HepG2 (cell line): Measurements from ENCODE around the gene STK36. TPM values are rescaled to one million over a fixed set of nuclear protein-coding genes. Genes with fewer than 3 reads are reported as not detected.
A peak's percentile ranks its signal among the peaks of the same experiment; 100 is the strongest.

Experiments used
- FOXK2 ChIP-seq: fragments of 450-650 bp; IDR thresholded peaks from 2 replicates; pipeline ENCODE4 v1.6.1; 2016
- FOXM1 ChIP-seq: sonication (generic); formaldehyde crosslinking; IDR thresholded peaks from 2 replicates; pipeline ENCODE4 v1.5.0; 2020; ENCODE audit warnings: missing genetic modification reagents
- GABPB1 ChIP-seq: IDR thresholded peaks from 2 replicates; pipeline ENCODE4 v1.6.1; 2016; ENCODE audit warnings: mild to moderate bottlenecking, missing genetic modification reagents, moderate library complexity, missing compliant biosample characterization
- GLI4 ChIP-seq: sonication (generic); formaldehyde crosslinking; IDR thresholded peaks from 2 replicates; pipeline ENCODE4 v1.5.1; 2020; ENCODE audit warnings: missing genetic modification reagents, mild to moderate bottlenecking, moderate library complexity, borderline replicate concordance
- HNF4A ChIP-seq: sonication (generic); formaldehyde crosslinking; IDR thresholded peaks from 2 replicates; pipeline ENCODE4 v1.4.0; 2020; ENCODE audit warnings: missing genetic modification reagents
- KDM6A ChIP-seq: IDR thresholded peaks from 2 replicates; pipeline ENCODE4 v1.6.1; 2016; ENCODE audit warnings: low read depth
- KMT2B ChIP-seq: IDR thresholded peaks from 2 replicates; pipeline ENCODE4 v1.6.1; 2016; ENCODE audit warnings: missing genetic modification reagents, missing compliant biosample characterization
- MIER2 ChIP-seq: IDR thresholded peaks from 2 replicates; pipeline ENCODE4 v1.6.1; 2016; ENCODE audit warnings: missing biosample characterization, missing genetic modification reagents
- MYC ChIP-seq: sonication (generic); formaldehyde crosslinking; IDR thresholded peaks from 2 replicates; pipeline ENCODE4 v1.9.0; 2021; ENCODE audit warnings: missing genetic modification reagents, borderline replicate concordance
- NCOA2 ChIP-seq: sonication (generic); formaldehyde crosslinking; IDR thresholded peaks from 2 replicates; pipeline ENCODE4 v1.8.0; 2022; ENCODE audit warnings: inconsistent platforms
- PHF8 ChIP-seq: sonication (generic); formaldehyde crosslinking; IDR thresholded peaks from 2 replicates; pipeline ENCODE4 v1.5.0; 2020; ENCODE audit warnings: missing genetic modification reagents
- REXO4 ChIP-seq: sonication (generic); formaldehyde crosslinking; IDR thresholded peaks from 2 replicates; pipeline ENCODE4 v1.8.0; 2022; ENCODE audit warnings: missing genetic modification reagents, mild to moderate bottlenecking, borderline replicate concordance
- TOE1 ChIP-seq: sonication (generic); formaldehyde crosslinking; IDR thresholded peaks from 2 replicates; pipeline ENCODE4 v1.4.0; 2020; ENCODE audit warnings: mild to moderate bottlenecking, missing genetic modification reagents
- TP53 ChIP-seq: sonication (generic); formaldehyde crosslinking; conservative IDR thresholded peaks from 2 replicates; pipeline ENCODE4 v1.4.0; 2020; ENCODE audit warnings: missing genetic modification reagents
- ZC3H13 ChIP-seq: sonication (generic); formaldehyde crosslinking; IDR thresholded peaks from 2 replicates; pipeline ENCODE4 v1.8.1; 2023; ENCODE audit warnings: mild to moderate bottlenecking, missing genetic modification reagents, moderate library complexity
- ZFX ChIP-seq: sonication (generic); formaldehyde crosslinking; IDR thresholded peaks from 2 replicates; pipeline ENCODE4 v1.4.0; 2020; ENCODE audit warnings: mild to moderate bottlenecking, low read depth, missing genetic modification reagents, moderate library complexity
- ZNF282 ChIP-seq: fragments of 450-650 bp; IDR thresholded peaks from 2 replicates; pipeline ENCODE4 v1.6.1; 2018; ENCODE audit not compliant: partially characterized antibody
- ZNF329 ChIP-seq: sonication (generic); formaldehyde crosslinking; IDR thresholded peaks from 2 replicates; pipeline ENCODE4 v1.9.0; 2021; ENCODE audit warnings: low read depth, mild to moderate bottlenecking, missing genetic modification reagents
- ZNF441 ChIP-seq: sonication (generic); formaldehyde crosslinking; IDR thresholded peaks from 2 replicates; pipeline ENCODE4 v1.7.0; 2021; ENCODE audit warnings: missing genetic modification reagents, borderline replicate concordance
- ZNF589 ChIP-seq: sonication (generic); formaldehyde crosslinking; conservative IDR thresholded peaks from 2 replicates; pipeline ENCODE4 v1.8.0; 2022; ENCODE audit warnings: mild to moderate bottlenecking, moderate library complexity, missing genetic modification reagents
- ZNF674 ChIP-seq: sonication (generic); formaldehyde crosslinking; IDR thresholded peaks from 2 replicates; pipeline ENCODE4 v1.5.0; 2020; ENCODE audit warnings: low read depth, mild to moderate bottlenecking, missing genetic modification reagents
- polyA plus RNA-seq, 8 experiments: library from polyadenylated mRNA; depleted of rRNA in 3 of 8; stranded (reverse) in 7 of 8; unstranded in 1 of 8; fragments of >200 nt; fragmentation: Illumina TruSeq in 4 of 8; extraction: Trizol in 4 of 8; gene quantifications; 2 replicates each; pipeline versions ENCODE4 v1.2.1 to v1.2.3, GENCODE V29; 2011 to 2016; ENCODE audit warnings: low read depth in 4 of 8, missing spikeins in 1 of 8, mixed read lengths in 1 of 8; ENCODE audit not compliant: insufficient read depth in 1 of 8
- total RNA-seq, 5 experiments: library from RNA; depleted of rRNA; stranded (reverse); fragments of >200 nt; fragmentation: Illumina TruSeq; extraction: Trizol; gene quantifications; 2 replicates each; pipeline ENCODE4 v1.2.3, GENCODE V29; 2016; ENCODE audit warnings: low read depth in 1 of 5
- TF ChIP-seq, protein P1 (sequence below), 2 experiments: IDR thresholded peaks; 2 replicates each; pipeline ENCODE4 v1.6.1; 2011 to 2012; ENCODE audit warnings: low read length in 2 of 2, borderline replicate concordance in 1 of 2, low read depth in 1 of 2, mild to moderate bottlenecking in 1 of 2, moderate library complexity in 1 of 2
- TF ChIP-seq, protein P2 (sequence below): IDR thresholded peaks from 2 replicates; pipeline ENCODE4 v1.6.1; 2016; ENCODE audit warnings: missing genetic modification reagents, missing compliant biosample characterization
- TF ChIP-seq, protein P3 (sequence below): sonication (generic); formaldehyde crosslinking; IDR thresholded peaks from 2 replicates; pipeline ENCODE4 v1.4.0; 2020; ENCODE audit warnings: missing genetic modification reagents

The STK36 gene
- total and polyA plus RNA-seq, 2 of the 13 experiments (the other 11 are each of a cell fraction or from before 2014, with no cell fraction given): 45.9 to 83.5 TPM

DNA sequence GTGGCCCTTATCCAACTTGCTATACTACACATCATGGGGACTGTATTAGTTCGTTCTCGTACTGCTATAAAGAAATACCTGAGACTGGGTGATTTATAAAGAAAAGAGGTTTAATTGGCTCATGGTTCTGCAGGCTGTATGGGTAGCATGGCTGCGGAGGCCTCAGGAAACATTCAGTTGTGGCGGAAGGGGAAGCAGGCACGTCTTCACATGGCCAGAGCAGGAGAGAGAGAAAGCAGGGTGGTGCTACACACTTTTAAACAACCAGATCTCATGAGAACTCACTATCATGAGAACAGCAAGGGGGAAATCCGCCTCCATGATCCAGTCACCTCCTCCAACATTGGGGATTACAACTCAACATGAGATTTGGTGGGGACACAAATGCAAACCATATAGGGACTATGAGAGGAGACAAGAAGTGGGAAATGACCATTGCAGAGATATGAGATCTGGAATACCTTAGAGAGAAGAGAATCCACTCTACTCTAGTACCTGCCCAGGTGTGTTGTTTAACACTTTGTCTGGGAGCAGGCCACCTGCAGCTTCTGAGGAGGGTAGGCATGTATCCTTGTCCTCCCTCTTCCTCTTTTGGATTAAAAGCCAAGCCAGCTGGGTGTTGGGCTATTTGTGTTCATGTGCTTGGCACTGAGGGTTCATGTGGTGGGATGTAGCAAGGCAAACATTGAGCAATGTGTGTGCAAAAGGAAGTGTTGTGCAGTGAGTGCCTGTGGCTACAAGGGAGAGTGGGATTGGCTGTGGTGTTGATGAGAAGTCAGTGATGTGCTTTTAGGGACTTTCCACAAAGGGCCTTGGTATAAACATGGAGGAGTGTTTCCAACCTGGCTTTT lies 61.5 kb downstream of the STK36 start (continued):
- peak; percentile 79 for TF ChIP-seq GABPB1 (CRISPR knock-in tag)
- TF ChIP-seq GLI4 (CRISPR knock-in tag): peak; percentile 46; the same call in 1 of the 2 replicates
- TF ChIP-seq ZNF589 (CRISPR knock-in tag): 0 out of 2 replicates have a peak, but pooled peaks have one; percentile 17
- no peak for TF ChIP-seq TP53 (CRISPR knock-in tag)
- TF ChIP-seq ZNF441 (CRISPR knock-in tag): 0 out of 2 replicates have a peak, but pooled peaks have one; percentile 39
- TF ChIP-seq ZNF674 (CRISPR knock-in tag): no peak
- TF ChIP-seq FOXM1: no peak
- TF ChIP-seq ZNF282: no peak
- TF ChIP-seq NCOA2 (CRISPR knock-in tag): peak; percentile 90
- TF ChIP-seq ZFX: peak; percentile 53; the same call in 1 of the 2 replicates
- TF ChIP-seq, protein P1, sequence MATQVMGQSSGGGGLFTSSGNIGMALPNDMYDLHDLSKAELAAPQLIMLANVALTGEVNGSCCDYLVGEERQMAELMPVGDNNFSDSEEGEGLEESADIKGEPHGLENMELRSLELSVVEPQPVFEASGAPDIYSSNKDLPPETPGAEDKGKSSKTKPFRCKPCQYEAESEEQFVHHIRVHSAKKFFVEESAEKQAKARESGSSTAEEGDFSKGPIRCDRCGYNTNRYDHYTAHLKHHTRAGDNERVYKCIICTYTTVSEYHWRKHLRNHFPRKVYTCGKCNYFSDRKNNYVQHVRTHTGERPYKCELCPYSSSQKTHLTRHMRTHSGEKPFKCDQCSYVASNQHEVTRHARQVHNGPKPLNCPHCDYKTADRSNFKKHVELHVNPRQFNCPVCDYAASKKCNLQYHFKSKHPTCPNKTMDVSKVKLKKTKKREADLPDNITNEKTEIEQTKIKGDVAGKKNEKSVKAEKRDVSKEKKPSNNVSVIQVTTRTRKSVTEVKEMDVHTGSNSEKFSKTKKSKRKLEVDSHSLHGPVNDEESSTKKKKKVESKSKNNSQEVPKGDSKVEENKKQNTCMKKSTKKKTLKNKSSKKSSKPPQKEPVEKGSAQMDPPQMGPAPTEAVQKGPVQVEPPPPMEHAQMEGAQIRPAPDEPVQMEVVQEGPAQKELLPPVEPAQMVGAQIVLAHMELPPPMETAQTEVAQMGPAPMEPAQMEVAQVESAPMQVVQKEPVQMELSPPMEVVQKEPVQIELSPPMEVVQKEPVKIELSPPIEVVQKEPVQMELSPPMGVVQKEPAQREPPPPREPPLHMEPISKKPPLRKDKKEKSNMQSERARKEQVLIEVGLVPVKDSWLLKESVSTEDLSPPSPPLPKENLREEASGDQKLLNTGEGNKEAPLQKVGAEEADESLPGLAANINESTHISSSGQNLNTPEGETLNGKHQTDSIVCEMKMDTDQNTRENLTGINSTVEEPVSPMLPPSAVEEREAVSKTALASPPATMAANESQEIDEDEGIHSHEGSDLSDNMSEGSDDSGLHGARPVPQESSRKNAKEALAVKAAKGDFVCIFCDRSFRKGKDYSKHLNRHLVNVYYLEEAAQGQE (IDR thresholded peaks at IDR 0.05; ENCODE audit: borderline replicate concordance in 1 of 2, low read depth in 1 of 2, low read length in 2 of 2): no peak
- TF ChIP-seq, protein P2, sequence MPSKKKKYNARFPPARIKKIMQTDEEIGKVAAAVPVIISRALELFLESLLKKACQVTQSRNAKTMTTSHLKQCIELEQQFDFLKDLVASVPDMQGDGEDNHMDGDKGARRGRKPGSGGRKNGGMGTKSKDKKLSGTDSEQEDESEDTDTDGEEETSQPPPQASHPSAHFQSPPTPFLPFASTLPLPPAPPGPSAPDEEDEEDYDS (CRISPR knock-in tag): peak; percentile 77
- no peak for TF ChIP-seq PHF8
- peak; percentile 80 for TF ChIP-seq HNF4A (CRISPR knock-in tag)
- TF ChIP-seq TOE1 (CRISPR knock-in tag): no peak
- peak; percentile 72 for TF ChIP-seq FOXK2
- TF ChIP-seq KMT2B: 0 out of 2 replicates have a peak, but pooled peaks have one; percentile 43
- no peak for TF ChIP-seq ZC3H13
- no peak for TF ChIP-seq REXO4 (CRISPR knock-in tag)
- peak; percentile 75 for TF ChIP-seq MYC (CRISPR knock-in tag)
- TF ChIP-seq KDM6A (CRISPR knock-in tag): peak; percentile 53; the same call in 1 of the 2 replicates
- TF ChIP-seq ZNF329 (CRISPR knock-in tag): no peak
- peak; percentile 77 for TF ChIP-seq MIER2 (CRISPR knock-in tag)
- TF ChIP-seq, protein P3, sequence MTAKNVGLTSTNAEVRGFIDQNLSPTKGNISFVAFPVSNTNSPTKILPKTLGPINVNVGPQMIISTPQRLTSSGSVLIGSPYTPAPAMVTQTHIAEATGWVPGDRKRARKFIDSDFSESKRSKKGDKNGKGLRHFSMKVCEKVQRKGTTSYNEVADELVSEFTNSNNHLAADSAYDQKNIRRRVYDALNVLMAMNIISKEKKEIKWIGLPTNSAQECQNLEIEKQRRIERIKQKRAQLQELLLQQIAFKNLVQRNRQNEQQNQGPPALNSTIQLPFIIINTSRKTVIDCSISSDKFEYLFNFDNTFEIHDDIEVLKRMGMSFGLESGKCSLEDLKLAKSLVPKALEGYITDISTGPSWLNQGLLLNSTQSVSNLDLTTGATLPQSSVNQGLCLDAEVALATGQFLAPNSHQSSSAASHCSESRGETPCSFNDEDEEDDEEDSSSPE (CRISPR knock-in tag): peak; percentile 51; the same call in 1 of the 2 replicates
